Smooth muscle cell (in vitro differentiated cells): ENCODE data around the gene PEX6. TPM values are rescaled to one million over a fixed set of nuclear protein-coding genes. Genes with fewer than 3 reads are reported as not detected.

Experiments used
- DNase-seq: peaks from one replicate; lab custom pipeline; 2025; ENCODE audit not compliant: unreplicated experiment; lab: John Stamatoyannopoulos, UW
- H2AFZ ChIP-seq: fragments of 200-600 bp; sonication (generic); 2 replicates; pipeline ENCODE4 v1.6.0; 2016; ENCODE audit warnings: antibody characterized with exemption, low read depth, mild to moderate bottlenecking
- H3F3A ChIP-seq: fragments of 200-600 bp; sonication (generic); 2 replicates; pipeline ENCODE4 v1.6.0; 2017; ENCODE audit warnings: antibody characterized with exemption, low read depth
- H3K27ac ChIP-seq: fragments of 200-600 bp; sonication (generic); 2 replicates; pipeline ENCODE4 v1.5.1; 2016; ENCODE audit warnings: low read depth, mild to moderate bottlenecking
- H3K27me3 ChIP-seq: fragments of 200-600 bp; sonication (generic); 2 replicates; pipeline ENCODE4 v1.6.1; 2016; ENCODE audit warnings: low read depth, mild to moderate bottlenecking
- H3K36me3 ChIP-seq: fragments of 200-600 bp; sonication (generic); 2 replicates; pipeline ENCODE4 v1.5.1; 2016; ENCODE audit warnings: low read depth
- H3K4me1 ChIP-seq: fragments of 200-600 bp; sonication (generic); 2 replicates; pipeline ENCODE4 v1.5.1; 2016; ENCODE audit warnings: low read depth
- H3K4me2 ChIP-seq: fragments of 200-600 bp; sonication (generic); 2 replicates; pipeline ENCODE4 v1.6.0; 2016; ENCODE audit warnings: mild to moderate bottlenecking
- H3K4me3 ChIP-seq: fragments of 200-600 bp; sonication (generic); 2 replicates; pipeline ENCODE4 v1.5.1; 2016; ENCODE audit warnings: mild to moderate bottlenecking
- H3K79me2 ChIP-seq: fragments of 200-600 bp; sonication (generic); 2 replicates; pipeline ENCODE4 v1.6.0; 2016; ENCODE audit warnings: low read depth, mild to moderate bottlenecking
- H3K9ac ChIP-seq: fragments of 200-600 bp; sonication (generic); 2 replicates; pipeline ENCODE4 v1.6.0; 2016; ENCODE audit warnings: low read depth
- H3K9me3 ChIP-seq: fragments of 200-600 bp; sonication (generic); replicated peaks from 2 replicates; pipeline ENCODE4 v1.5.1; 2016; ENCODE audit warnings: low read depth
- H4K20me1 ChIP-seq: fragments of 200-600 bp; sonication (generic); 2 replicates; pipeline ENCODE4 v1.6.0; 2016; ENCODE audit warnings: low read depth
- CTCF ChIP-seq: fragments of 200-600 bp; sonication (generic); IDR thresholded peaks from 2 replicates; pipeline ENCODE4 v1.5.1; 2017; ENCODE audit warnings: borderline replicate concordance, mild to moderate bottlenecking, antibody characterized with exemption; ENCODE audit not compliant: insufficient read depth, poor library complexity, severe bottlenecking
- WGBS: methylation state at CpG from one replicate; pipeline ENCODE4 v1.1.7; 2016; ENCODE audit warnings: low lambda C conversion rate; 5-methylcytosine and 5-hydroxymethylcytosine counted together
- polyA plus RNA-seq: library from polyadenylated mRNA; unstranded; fragments of >200 nt; fragmentation: Nextera tagmentation; extraction: Ambion mirVana; gene quantifications from 2 replicates; pipeline ENCODE4 v1.2.1, GENCODE V29; 2016
- total RNA-seq: library from RNA; depleted of rRNA; stranded (reverse); fragments of >200 nt; gene quantifications from 2 replicates; pipeline ENCODE4 v1.2.3, GENCODE V29; 2014

PEX6 gene
- total and polyA plus RNA-seq, 2 experiments from 2014 or later = 9.7 to 24.6 TPM

DNA sequence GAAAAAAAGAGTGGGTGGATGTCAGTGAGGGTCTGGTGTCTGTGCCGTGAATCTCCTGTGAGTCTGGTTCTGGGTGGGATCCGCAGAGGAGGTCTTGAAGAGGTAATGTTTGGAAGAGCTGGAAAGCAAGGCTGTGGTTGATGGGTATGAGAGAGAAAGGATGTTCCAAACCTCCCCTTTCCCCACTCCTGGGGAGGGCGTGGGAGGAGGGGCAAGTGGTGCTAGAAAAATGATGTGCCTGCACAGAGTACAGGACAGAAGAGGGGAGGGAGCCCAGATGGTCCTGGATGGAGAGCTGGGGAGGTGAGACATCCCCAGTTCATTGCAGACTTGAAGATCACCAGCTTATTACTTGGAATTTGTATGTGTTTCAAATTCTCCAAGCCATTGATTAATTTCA, 46.6 kb downstream of the PEX6 start:
- 88% methylated on average over 3 of the region's 3 CpGs for WGBS

GRCh38 chr6:42929821-42930360, 49.1 kb downstream of the PEX6 start:
- WGBS = under 1% methylated on average over 16 of the region's 16 CpGs
- H3K27ac ChIP-seq = peak overlapping the region; percentile 85
- H3K9me3 ChIP-seq = no peaks in the 10 kb centered on the region
- H3K4me2 ChIP-seq = peak overlapping the region; percentile 90
- no peak for TF ChIP-seq CTCF
- peaks cover 17% of the 10 kb centered on the region for H3K4me1 ChIP-seq
- no peaks in the 10 kb centered on the region for H3K36me3 ChIP-seq
- DNase-seq = no peak
- H3K27me3 ChIP-seq = no peaks in the 10 kb centered on the region
- peak overlapping the region; percentile 76 for H2AFZ ChIP-seq
- peak overlapping the region; percentile 64 for H3K9ac ChIP-seq
- H4K20me1 ChIP-seq = no peaks in the 10 kb centered on the region
- H3F3A ChIP-seq = peaks cover 18% of the 10 kb centered on the region
- peaks cover 35% of the 10 kb centered on the region for H3K79me2 ChIP-seq
- H3K4me3 ChIP-seq = peak overlapping the region; percentile 67

More for the DNA sequence above, 46.6 kb downstream of the PEX6 start:
- TF ChIP-seq CTCF = no peak
- Histone ChIP-seq H2AFZ (no peak overlapping the region), H3K4me3 (no peak overlapping the region), H3F3A (peaks cover 18% of the 10 kb centered on the region), H4K20me1 (no peaks in the 10 kb centered on the region), H3K4me2 (no peak overlapping the region), H3K27me3 (no peaks in the 10 kb centered on the region), H3K27ac (no peak overlapping the region), H3K4me1 (peaks cover 17% of the 10 kb centered on the region), H3K36me3 (no peaks in the 10 kb centered on the region), H3K9ac (no peak overlapping the region), H3K9me3 (no peaks in the 10 kb centered on the region), H3K79me2 (peaks cover 36% of the 10 kb centered on the region)
- no peak for DNase-seq

DNA sequence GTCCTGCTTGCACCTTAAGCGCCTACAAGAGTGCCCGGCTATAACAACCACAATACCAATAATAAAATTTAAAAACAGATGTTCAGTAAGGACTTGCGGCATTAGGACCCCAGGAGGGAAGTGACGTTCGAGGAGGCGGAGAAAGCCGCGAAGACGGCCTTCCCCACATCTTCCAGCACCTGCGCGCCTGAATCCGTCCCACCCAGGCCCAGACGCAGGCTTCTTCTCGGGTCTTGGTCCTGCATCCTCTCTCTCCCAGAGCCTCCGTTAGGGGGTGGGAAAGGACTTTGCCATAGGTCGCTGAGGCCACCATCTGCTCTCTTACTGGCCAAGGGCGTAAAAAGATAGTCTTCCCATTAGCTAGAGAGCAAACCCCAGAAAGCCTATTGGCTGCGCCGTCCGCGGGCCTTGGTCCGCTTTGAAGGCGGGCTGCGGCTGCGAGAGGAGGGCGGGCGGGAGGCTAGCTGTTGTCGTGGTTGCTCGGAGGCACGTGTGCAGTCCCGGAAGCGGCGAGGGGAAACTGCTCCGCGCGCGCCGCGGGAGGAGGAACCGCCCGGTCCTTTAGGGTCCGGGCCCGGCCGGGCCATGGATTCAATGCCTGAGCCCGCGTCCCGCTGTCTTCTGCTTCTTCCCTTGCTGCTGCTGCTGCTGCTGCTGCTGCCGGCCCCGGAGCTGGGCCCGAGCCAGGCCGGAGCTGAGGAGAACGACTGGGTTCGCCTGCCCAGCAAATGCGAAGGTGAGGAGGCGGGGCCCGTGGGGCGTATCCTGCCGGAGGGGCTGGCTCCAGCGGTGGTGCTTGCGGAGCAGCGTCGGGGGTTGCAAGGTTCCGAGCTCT, 49.8 kb downstream of the PEX6 start, which contains the start of gene CNPY3:
TSS of gene CNPY3 (plus strand) at position 495 of the 835 bp plus-strand sequence. CDS start at position 586, 91 bp downstream.
- Histone ChIP-seq H3K4me3 (peak within 1 kb of the TSS; percentile 67), H3K9ac (peak within 1 kb of the TSS; percentile 64), H2AFZ (peak within 1 kb of the TSS; percentile 76), H3K27ac (peak within 1 kb of the TSS; percentile 85), H3K4me1 (peaks cover 17% of the 10 kb centered on the region), H4K20me1 (no peaks in the 10 kb centered on the region), H3K79me2 (peaks cover 31% of the 10 kb centered on the region), H3F3A (peaks cover 18% of the 10 kb centered on the region), H3K9me3 (no peaks in the 10 kb centered on the region), H3K27me3 (no peaks in the 10 kb centered on the region), H3K4me2 (peak within 1 kb of the TSS; percentile 90), H3K36me3 (no peaks in the 10 kb centered on the region)
- TF ChIP-seq CTCF = no peak
- WGBS = under 1% methylated on average over 56 of the region's 63 CpGs
- peak; percentile 82 for DNase-seq
